NCI-H1105 treated with DMSO at 0.1 percent for 48 hours (cell line): ENCODE data around the gene MYO1B.

Experiments used
- DNase-seq: peaks from one replicate; lab custom pipeline; 2025; lab: John Stamatoyannopoulos, UW

MYO1B gene

GRCh38 chr2:191245046-191245868, at the start of gene MYO1B:
MYO1B (plus strand) TSS chr2:191245404; CDS start chr2:191276896, 31,492 bp downstream.
- peak; percentile 73 for DNase-seq

- DNase-seq: no peak
Observed at GRCh38 chr2:191197096-191197495, 48.1 kb upstream of the MYO1B start.

GRCh38 chr2:191198271-191198670, 46.9 kb upstream of the MYO1B start:
- no peak for DNase-seq

GRCh38 chr2:191199929-191200512, 45.2 kb upstream of the MYO1B start:
- DNase-seq: no peak

- DNase-seq: no peak
Observed at GRCh38 chr2:191200910-191201309, 44.3 kb upstream of the MYO1B start.

- DNase-seq: no peak
Observed at GRCh38 chr2:191202209-191202721, 42.9 kb upstream of the MYO1B start.

GRCh38 chr2:191202881-191203397, 42.3 kb upstream of the MYO1B start:
- no peak for DNase-seq

- no peak for DNase-seq
Observed at GRCh38 chr2:191204433-191204832, 40.8 kb upstream of the MYO1B start.

- no peak for DNase-seq
Observed at GRCh38 chr2:191206613-191207471, 38.4 kb upstream of the MYO1B start.

- DNase-seq: no peak
Observed at GRCh38 chr2:191209340-191209739, 35.9 kb upstream of the MYO1B start.

- no peak for DNase-seq
Observed at GRCh38 chr2:191212119-191212518, 33.1 kb upstream of the MYO1B start.

GRCh38 chr2:191213333-191213732, 31.9 kb upstream of the MYO1B start:
- no peak for DNase-seq

GRCh38 chr2:191215230-191215629, 30.0 kb upstream of the MYO1B start:
- DNase-seq: no peak

GRCh38 chr2:191215666-191216065, 29.5 kb upstream of the MYO1B start:
- no peak for DNase-seq

- DNase-seq: no peak
Observed at GRCh38 chr2:191217580-191217979, 27.6 kb upstream of the MYO1B start.

GRCh38 chr2:191218292-191218898, 26.8 kb upstream of the MYO1B start:
- peak; percentile 30 for DNase-seq

GRCh38 chr2:191220671-191221070, 24.5 kb upstream of the MYO1B start:
- no peak for DNase-seq

- no peak for DNase-seq
Observed at GRCh38 chr2:191221666-191222065, 23.5 kb upstream of the MYO1B start.

- DNase-seq: no peak
Observed at GRCh38 chr2:191222507-191222906, 22.7 kb upstream of the MYO1B start.

GRCh38 chr2:191222952-191223351, 22.3 kb upstream of the MYO1B start:
- DNase-seq: no peak

- no peak for DNase-seq
Observed at GRCh38 chr2:191225126-191225525, 20.1 kb upstream of the MYO1B start.

- DNase-seq: no peak
Observed at GRCh38 chr2:191225690-191226089, 19.5 kb upstream of the MYO1B start.
